Sigmoid colon (tissue), 7 donors: ENCODE data around the gene RER1. TPM values are rescaled to one million over a fixed set of nuclear protein-coding genes. Genes with fewer than 3 reads are reported as not detected.

ENCODE experiments used
- DNase-seq: peaks from one replicate; pipeline ENCODE4 v3.0.0-alpha.2; 2019
- H3K27ac ChIP-seq, 4 donors: fragments of 200-600 bp; sonication (generic); one replicate each; pipeline ENCODE4 v1.5.1; 2016 to 2019; ENCODE audit warnings: mild to moderate bottlenecking in 1 of 4
- H3K27me3 ChIP-seq, 3 donors: fragments of 200-600 bp; sonication (generic); one replicate each; pipeline ENCODE4 v1.5.1; 2019; ENCODE audit warnings: mild to moderate bottlenecking in 1 of 3
- H3K36me3 ChIP-seq, 4 donors: fragments of 200-600 bp; sonication (generic); one replicate each; pipeline ENCODE4 v1.5.1; 2016 to 2019
- H3K4me1 ChIP-seq, 4 donors: fragments of 200-600 bp; sonication (generic); one replicate each; pipeline ENCODE4 v1.5.1; 2017 to 2019
- H3K4me3 ChIP-seq, 4 donors: fragments of 200-600 bp; sonication (generic); one replicate each; pipeline ENCODE4 v1.5.1; 2017 to 2019; ENCODE audit warnings: mild to moderate bottlenecking in 2 of 4, moderate library complexity in 1 of 4
- H3K9me3 ChIP-seq, 4 donors: fragments of 200-600 bp in 3 of 4; sonication (generic) in 3 of 4; one replicate each; pipeline versions ENCODE4 v1.5.1 to v1.6.1; 2013 to 2019
- CTCF ChIP-seq, 4 experiments: fragments of 450-650 bp in 3 of 4; fragments of 200-600 bp in 1 of 4; IDR thresholded peaks; one replicate each; pipeline ENCODE4 v1.5.1; 2016 to 2019; ENCODE audit warnings: antibody characterized with exemption in 4 of 4, mild to moderate bottlenecking in 3 of 4, moderate library complexity in 2 of 4
- EP300 ChIP-seq, 4 donors: sonication (generic); formaldehyde crosslinking; IDR thresholded peaks; one replicate each; pipeline ENCODE4 v1.6.1; 2017; ENCODE audit warnings: antibody characterized with exemption in 4 of 4
- POLR2A ChIP-seq, 2 donors: fragments of 450-650 bp; IDR thresholded peaks; one replicate each; pipeline ENCODE4 v1.6.1; 2016; ENCODE audit warnings: antibody characterized with exemption in 2 of 2, mild to moderate bottlenecking in 2 of 2, moderate library complexity in 2 of 2
- POLR2AphosphoS5 ChIP-seq, 4 donors: sonication (generic); formaldehyde crosslinking; IDR thresholded peaks; one replicate each; pipeline ENCODE4 v1.6.1; 2017; ENCODE audit warnings: antibody characterized with exemption in 4 of 4
- WGBS, 2 donors: extraction: QIAGEN DNeasy Blood & Tissue Kit; methylation state at CpG; one replicate each; pipeline ENCODE4 v1.1.7; 2013; 5-methylcytosine and 5-hydroxymethylcytosine counted together
- intact Hi-C: fragments of 100-400 bp; cut with DNase I; formaldehyde crosslinking; loops from one replicate; pipeline ENCODE4 v1.15.1; 2023
- polyA plus RNA-seq, 3 donors: library from polyadenylated mRNA; stranded (reverse); fragments of 200-250 nt; gene quantifications; one replicate each; pipeline ENCODE4 v1.2.3, GENCODE V29; 2013
- total RNA-seq, 4 donors: library from RNA; depleted of rRNA; stranded (reverse); fragments of >200 nt; gene quantifications; one replicate each; pipeline ENCODE4 v1.1.0, GENCODE V29; 2016
- donor health status: healthy with polysubstance abuse.
- donor health status: Bipolar disorder and iron deficiency.
- donor health status: healthy.

The RER1 gene
- total and polyA plus RNA-seq, 7 donors, result 40.8 to 113 (median 51.7) TPM

- Histone ChIP-seq H3K9me3 (peaks cover 0 to 6% (median 4%) of the 10 kb centered on the region in 4 donors), H3K27me3 (peaks cover 5 to 88% (median 42%) of the 10 kb centered on the region in 3 donors), H3K4me1 (no peaks in the 10 kb centered on the region), H3K4me3 (no peak overlapping the region), H3K27ac (no peak overlapping the region), H3K36me3 (no peaks in the 10 kb centered on the region)
- intact Hi-C loops, result no loop called here
- 63 to 79% methylated on average over 16 of the region's 16 CpGs for WGBS, 2 donors
- no peak for TF ChIP-seq CTCF (IDR thresholded peaks at IDR 0.05)
- TF ChIP-seq POLR2A (IDR thresholded peaks at IDR 0.05), result no peak
- no peak for TF ChIP-seq POLR2AphosphoS5 (IDR thresholded peaks at IDR 0.05)
- TF ChIP-seq EP300 (IDR thresholded peaks at IDR 0.05), result no peak
- DNase-seq, result no peak
These were observed 40.8 kb downstream of the RER1 start for GRCh38 chr1:2432441-2432844.

- intact Hi-C loops, result no loop called here
- DNase-seq, result no peak
- WGBS, 2 donors, result 89 to 92% methylated on average over 13 of the region's 13 CpGs
- H3K4me3 ChIP-seq, result no peak overlapping the region
- no peak overlapping the region for H3K27ac ChIP-seq
- H3K27me3 ChIP-seq, result peaks cover 5 to 85% (median 34%) of the 10 kb centered on the region in 3 donors
- H3K4me1 ChIP-seq, result no peaks in the 10 kb centered on the region
- peaks cover 0 to 6% (median 4%) of the 10 kb centered on the region in 4 donors for H3K9me3 ChIP-seq
- TF ChIP-seq CTCF (IDR thresholded peaks at IDR 0.05) (no peak), POLR2A (IDR thresholded peaks at IDR 0.05) (no peak), POLR2AphosphoS5 (IDR thresholded peaks at IDR 0.05) (no peak), EP300 (IDR thresholded peaks at IDR 0.05) (no peak)
- H3K36me3 ChIP-seq, result no peaks in the 10 kb centered on the region
These were observed 41.6 kb downstream of the RER1 start for GRCh38 chr1:2433196-2433595.

GRCh38 chr1:2433936-2434655, 42.5 kb downstream of the RER1 start:
- Histone ChIP-seq H3K27me3 (peaks cover 5 to 83% (median 33%) of the 10 kb centered on the region in 3 donors), H3K27ac (no peak overlapping the region), H3K9me3 (peaks cover 0 to 6% (median 4%) of the 10 kb centered on the region in 4 donors), H3K4me1 (no peaks in the 10 kb centered on the region), H3K4me3 (no peak overlapping the region), H3K36me3 (no peaks in the 10 kb centered on the region)
- 67 to 84% methylated on average over 34 of the region's 34 CpGs for WGBS, 2 donors
- TF ChIP-seq POLR2AphosphoS5 (IDR thresholded peaks at IDR 0.05) (no peak), EP300 (IDR thresholded peaks at IDR 0.05) (no peak), CTCF (IDR thresholded peaks at IDR 0.05) (no peak), POLR2A (IDR thresholded peaks at IDR 0.05) (no peak)
- no peak for DNase-seq
- intact Hi-C loops, result no loop called here

GRCh38 chr1:2435091-2435490, 43.5 kb downstream of the RER1 start:
- Histone ChIP-seq H3K9me3 (peaks cover 0 to under 1% (median under 1%) of the 10 kb centered on the region in 4 donors), H3K36me3 (no peaks in the 10 kb centered on the region), H3K27me3 (peaks cover 5 to 81% (median 33%) of the 10 kb centered on the region in 3 donors), H3K27ac (no peak overlapping the region), H3K4me3 (no peak overlapping the region), H3K4me1 (no peaks in the 10 kb centered on the region)
- intact Hi-C loops, result no loop called here
- no peak for TF ChIP-seq POLR2AphosphoS5 (IDR thresholded peaks at IDR 0.05)
- TF ChIP-seq EP300 (IDR thresholded peaks at IDR 0.05), result no peak
- no peak for TF ChIP-seq CTCF (IDR thresholded peaks at IDR 0.05)
- no peak for TF ChIP-seq POLR2A (IDR thresholded peaks at IDR 0.05)
- DNase-seq, result no peak
- WGBS, 2 donors, result 82 to 86% methylated on average over 9 of the region's 9 CpGs
